GM12878 (cell line): ENCODE data around the gene PTGES2. TPM values are rescaled to one million over a fixed set of nuclear protein-coding genes. Genes with fewer than 3 reads are reported as not detected.

Source experiments
- ATAC-seq: fragments of 200-7000 bp; cut with Tn5 transposase; 3 replicates; pipeline ENCODE4 v1.9.1; 2020; ENCODE audit warnings: mild to moderate bottlenecking, moderate library complexity
- BruUV-seq: library from RNA; stranded (reverse); fragments of 400-500 nt; replicated peaks from 2 replicates; lab custom pipeline; 2021; lab: Mats Ljungman, UMichigan
- CTCF ChIA-PET: fragments of 300-600 bp; sonication (Branson Sonifier 250); formaldehyde crosslinking; extraction: SDS; loops from one replicate; lab custom pipeline; 2021; ENCODE audit warnings: inconsistent platforms; lab: Yijun Ruan, JAX
- POLR2A ChIA-PET: fragments of 350-600 bp; formaldehyde crosslinking; extraction: SDS; loops from one replicate; lab custom pipeline; 2021; ENCODE audit warnings: inconsistent platforms; lab: Charles Lee
- RAD21 ChIA-PET: fragments of 300-600 bp; sonication (Branson Sonifier 250); formaldehyde crosslinking; loops from one replicate; lab custom pipeline; 2023; ENCODE audit warnings: antibody characterized with exemption; ENCODE audit not compliant: unreplicated experiment; lab: Charles Lee
- SMC1A ChIA-PET: fragments of 300-600 bp; sonication (Branson Sonifier 250); formaldehyde crosslinking; loops from one replicate; lab custom pipeline; 2023; ENCODE audit not compliant: unreplicated experiment, uncharacterized antibody; lab: Charles Lee
- DNase-seq: peaks from one replicate; pipeline ENCODE4 v3.0.0-alpha.2; 2011; ENCODE audit warnings: low read depth, low spot score
- FAIRE-seq: peaks from 3 replicates; lab custom pipeline; 2011; peaks lifted over from hg19 to GRCh38; lab: Jason Lieb, UNC
- H2AFZ ChIP-seq: 2 replicates; pipeline ENCODE4 v1.6.0; 2011; ENCODE audit warnings: low read depth, low read length, control low read depth; ENCODE audit not compliant: control insufficient read depth
- H3K27ac ChIP-seq: 2 replicates; pipeline ENCODE4 v1.5.1; 2011; ENCODE audit warnings: control low read depth; ENCODE audit not compliant: control insufficient read depth, insufficient read depth
- H3K27me3 ChIP-seq, 2 experiments: replicated peaks in 1 of 2; 2 replicates each; pipeline versions ENCODE4 v1.6.0 to v1.6.1; 2011; ENCODE audit warnings: low read length in 1 of 2; ENCODE audit not compliant: control insufficient read depth in 2 of 2, insufficient read depth in 2 of 2
- H3K36me3 ChIP-seq, 2 experiments: 2 replicates each; pipeline ENCODE4 v1.5.1; 2011; ENCODE audit warnings: low read length in 1 of 2; ENCODE audit not compliant: control insufficient read depth in 2 of 2, insufficient read depth in 2 of 2
- H3K4me1 ChIP-seq: 2 replicates; pipeline ENCODE4 v1.6.1; 2011; ENCODE audit warnings: mild to moderate bottlenecking, low read length, moderate library complexity, mixed read lengths; ENCODE audit not compliant: control insufficient read depth, insufficient read depth
- H3K4me2 ChIP-seq: 2 replicates; pipeline ENCODE4 v1.6.0; 2011; ENCODE audit warnings: control low read depth; ENCODE audit not compliant: control insufficient read depth, insufficient read depth
- H3K4me3 ChIP-seq: fragments of 200-600 bp; sonication (generic); 2 replicates; pipeline ENCODE4 v1.5.1; 2016
- H3K79me2 ChIP-seq: 2 replicates; pipeline ENCODE4 v1.6.0; 2011; ENCODE audit warnings: low read length; ENCODE audit not compliant: control insufficient read depth, insufficient read depth
- H3K9ac ChIP-seq: 2 replicates; pipeline ENCODE4 v1.8.0; 2011; ENCODE audit warnings: low read length, control low read depth, mixed read lengths; ENCODE audit not compliant: control insufficient read depth, insufficient read depth
- H3K9me3 ChIP-seq: replicated peaks from 3 replicates; pipeline ENCODE4 v1.5.1; 2011; ENCODE audit warnings: mild to moderate bottlenecking, low read length; ENCODE audit not compliant: control insufficient read depth, insufficient read depth
- H4K20me1 ChIP-seq: 2 replicates; pipeline ENCODE4 v1.6.0; 2011; ENCODE audit not compliant: control insufficient read depth, insufficient read depth
- IRF4 ChIP-seq: IDR thresholded peaks from 2 replicates; pipeline ENCODE4 v1.6.1; 2011; ENCODE audit warnings: low read depth, low read length
- MTA2 ChIP-seq: fragments of 450-650 bp; IDR thresholded peaks from 2 replicates; pipeline ENCODE4 v1.6.1; 2016; ENCODE audit warnings: low read depth, mild to moderate bottlenecking, moderate library complexity
- POLR2A ChIP-seq: IDR thresholded peaks from 2 replicates; pipeline ENCODE4 v1.6.1; 2011; ENCODE audit warnings: low read depth, mild to moderate bottlenecking, low read length
- RUNX3 ChIP-seq: IDR thresholded peaks from 2 replicates; pipeline ENCODE4 v1.6.1; 2012; ENCODE audit warnings: low read length, inconsistent platforms
- SMARCA5 ChIP-seq: fragments of 450-650 bp; IDR thresholded peaks from 2 replicates; pipeline ENCODE4 v1.6.1; 2017; ENCODE audit warnings: mild to moderate bottlenecking
- ZZZ3 ChIP-seq: IDR thresholded peaks from 2 replicates; pipeline ENCODE4 v1.6.1; 2011; ENCODE audit warnings: low read depth; ENCODE audit not compliant: control insufficient read depth, insufficient read length
- WGBS: methylation state at CpG from one replicate; pipeline ENCODE4 v1.1.6; 2016; ENCODE audit warnings: low lambda C conversion rate; ENCODE audit not compliant: insufficient replicate concordance, insufficient coverage; ENCODE audit errors: missing lambda C conversion rate; 5-methylcytosine and 5-hydroxymethylcytosine counted together
- in situ Hi-C: fragments of 300-500 bp; cut with MboI; formaldehyde crosslinking; loops from 9 replicates; pipeline ENCODE4 v1.14.3; 2018; ENCODE audit warnings: mixed read lengths
- intact Hi-C: fragments of 100-400 bp; cut with micrococcal nuclease; formaldehyde crosslinking; loops from one replicate; pipeline ENCODE4 v1.14.2; 2022; ENCODE audit not compliant: unreplicated experiment
- polyA plus RNA-seq, 11 experiments: library from polyadenylated mRNA; depleted of rRNA in 4 of 11; unstranded in 6 of 11; stranded (reverse) in 5 of 11; fragments of >200 nt; fragmentation: Nextera tagmentation in 4 of 11; fragmentation: Illumina TruSeq in 1 of 11; extraction: Ambion mirVana in 4 of 11; extraction: Trizol in 1 of 11; gene quantifications; 1 replicate in 1 of 11; 2 replicates in 10 of 11; pipeline versions ENCODE4 v1.2.1 to v1.2.3, GENCODE V29; 2011 to 2016; ENCODE audit warnings: inconsistent platforms in 2 of 11, missing spikeins in 2 of 11, low read depth in 1 of 11
- total RNA-seq, 4 experiments: library from RNA; depleted of rRNA in 3 of 4; stranded (reverse); fragments of >200 nt in 3 of 4; fragmentation: Illumina TruSeq in 1 of 4; extraction: Trizol in 1 of 4; gene quantifications; 2 replicates each; pipeline versions ENCODE4 v1.2.1 to v1.2.3, GENCODE V29; 2013 to 2021
- TF ChIP-seq, protein P1 (sequence below): fragments of 450-650 bp; formaldehyde crosslinking; IDR thresholded peaks from 2 replicates; pipeline ENCODE4 v1.4.0; 2022; ENCODE audit warnings: mild to moderate bottlenecking, moderate library complexity

The PTGES2 gene
- total and polyA plus RNA-seq, 10 of the 15 experiments (the other 5 are each of a cell fraction or from before 2014, with no cell fraction given): 2.1 to 141 (median 99.1) TPM

DNA sequence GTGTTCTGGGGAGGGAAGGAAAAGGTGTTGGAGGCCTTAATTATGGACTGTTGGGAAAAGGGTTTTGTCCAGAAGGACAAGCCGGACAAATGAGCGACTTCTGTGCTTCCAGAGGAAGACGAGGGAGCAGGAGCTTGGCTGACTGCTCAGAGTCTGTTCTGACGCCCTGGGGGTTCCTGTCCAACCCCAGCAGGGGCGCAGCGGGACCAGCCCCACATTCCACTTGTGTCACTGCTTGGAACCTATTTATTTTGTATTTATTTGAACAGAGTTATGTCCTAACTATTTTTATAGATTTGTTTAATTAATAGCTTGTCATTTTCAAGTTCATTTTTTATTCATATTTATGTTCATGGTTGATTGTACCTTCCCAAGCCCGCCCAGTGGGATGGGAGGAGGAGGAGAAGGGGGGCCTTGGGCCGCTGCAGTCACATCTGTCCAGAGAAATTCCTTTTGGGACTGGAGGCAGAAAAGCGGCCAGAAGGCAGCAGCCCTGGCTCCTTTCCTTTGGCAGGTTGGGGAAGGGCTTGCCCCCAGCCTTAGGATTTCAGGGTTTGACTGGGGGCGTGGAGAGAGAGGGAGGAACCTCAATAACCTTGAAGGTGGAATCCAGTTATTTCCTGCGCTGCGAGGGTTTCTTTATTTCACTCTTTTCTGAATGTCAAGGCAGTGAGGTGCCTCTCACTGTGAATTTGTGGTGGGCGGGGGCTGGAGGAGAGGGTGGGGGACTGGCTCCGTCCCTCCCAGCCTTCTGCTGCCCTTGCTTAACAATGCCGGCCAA, 19.1 kb downstream of the PTGES2 start (continued):
- TF ChIP-seq, protein P1, sequence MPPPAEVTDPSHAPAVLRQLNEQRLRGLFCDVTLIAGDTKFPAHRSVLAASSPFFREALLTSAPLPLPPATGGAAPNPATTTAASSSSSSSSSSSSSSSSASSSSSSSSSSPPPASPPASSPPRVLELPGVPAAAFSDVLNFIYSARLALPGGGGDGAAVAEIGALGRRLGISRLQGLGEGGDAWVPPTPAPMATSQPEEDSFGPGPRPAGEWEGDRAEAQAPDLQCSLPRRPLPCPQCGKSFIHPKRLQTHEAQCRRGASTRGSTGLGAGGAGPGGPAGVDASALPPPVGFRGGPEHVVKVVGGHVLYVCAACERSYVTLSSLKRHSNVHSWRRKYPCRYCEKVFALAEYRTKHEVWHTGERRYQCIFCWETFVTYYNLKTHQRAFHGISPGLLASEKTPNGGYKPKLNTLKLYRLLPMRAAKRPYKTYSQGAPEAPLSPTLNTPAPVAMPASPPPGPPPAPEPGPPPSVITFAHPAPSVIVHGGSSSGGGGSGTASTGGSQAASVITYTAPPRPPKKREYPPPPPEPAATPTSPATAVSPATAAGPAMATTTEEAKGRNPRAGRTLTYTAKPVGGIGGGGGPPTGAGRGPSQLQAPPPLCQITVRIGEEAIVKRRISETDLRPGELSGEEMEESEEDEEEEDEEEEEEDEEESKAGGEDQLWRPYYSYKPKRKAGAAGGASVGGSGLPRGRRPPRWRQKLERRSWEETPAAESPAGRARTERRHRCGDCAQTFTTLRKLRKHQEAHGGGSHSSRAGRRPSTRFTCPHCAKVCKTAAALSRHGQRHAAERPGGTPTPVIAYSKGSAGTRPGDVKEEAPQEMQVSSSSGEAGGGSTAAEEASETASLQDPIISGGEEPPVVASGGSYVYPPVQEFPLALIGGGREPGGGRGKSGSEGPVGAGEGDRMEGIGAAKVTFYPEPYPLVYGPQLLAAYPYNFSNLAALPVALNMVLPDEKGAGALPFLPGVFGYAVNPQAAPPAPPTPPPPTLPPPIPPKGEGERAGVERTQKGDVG (CRISPR knock-in tag): no peak
- TF ChIP-seq ZZZ3: no peak
- TF ChIP-seq IRF4: no peak
- TF ChIP-seq SMARCA5: no peak
- TF ChIP-seq RUNX3: no peak
- TF ChIP-seq, all 136 proteins: peak for 0

DNA sequence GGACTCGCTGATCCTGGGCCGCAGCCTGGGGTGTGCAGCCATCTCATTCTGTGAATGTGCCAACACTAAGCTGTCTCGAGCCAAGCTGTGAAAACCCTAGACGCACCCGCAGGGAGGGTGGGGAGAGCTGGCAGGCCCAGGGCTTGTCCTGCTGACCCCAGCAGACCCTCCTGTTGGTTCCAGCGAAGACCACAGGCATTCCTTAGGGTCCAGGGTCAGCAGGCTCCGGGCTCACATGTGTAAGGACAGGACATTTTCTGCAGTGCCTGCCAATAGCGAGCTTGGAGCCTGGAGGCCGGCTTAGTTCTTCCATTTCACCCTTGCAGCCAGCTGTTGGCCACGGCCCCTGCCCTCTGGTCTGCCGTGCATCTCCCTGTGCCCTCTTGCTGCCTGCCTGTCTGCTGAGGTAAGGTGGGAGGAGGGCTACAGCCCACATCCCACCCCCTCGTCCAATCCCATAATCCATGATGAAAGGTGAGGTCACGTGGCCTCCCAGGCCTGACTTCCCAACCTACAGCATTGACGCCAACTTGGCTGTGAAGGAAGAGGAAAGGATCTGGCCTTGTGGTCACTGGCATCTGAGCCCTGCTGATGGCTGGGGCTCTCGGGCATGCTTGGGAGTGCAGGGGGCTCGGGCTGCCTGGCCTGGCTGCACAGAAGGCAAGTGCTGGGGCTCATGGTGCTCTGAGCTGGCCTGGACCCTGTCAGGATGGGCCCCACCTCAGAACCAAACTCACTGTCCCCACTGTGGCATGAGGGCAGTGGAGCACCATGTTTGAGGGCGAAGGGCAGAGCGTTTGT, 19.9 kb downstream of the PTGES2 start:
- ChIA-PET RAD21 (no interaction called here), POLR2A (no interaction called here), CTCF (interaction anchor here (1.0 kb wide), 1 partner anchor 18 kb away, joined by 3 read pairs; no protein-coding TSS in a partner anchor), SMC1A (no interaction called here)
- Histone ChIP-seq H4K20me1 (no peaks in the 10 kb centered on the region), H3K4me1 (no peaks in the 10 kb centered on the region), H3K27ac (no peak overlapping the region), H3K27me3 (no peaks in the 10 kb centered on the region), H3K4me2 (no peak overlapping the region), H2AFZ (no peak overlapping the region), H3K36me3 (peaks cover 13 to 41% of the 10 kb centered on the region in 2 experiments), H3K9ac (no peak overlapping the region), H3K4me3 (no peak overlapping the region), H3K79me2 (no peaks in the 10 kb centered on the region), H3K9me3 (no peaks in the 10 kb centered on the region)
- no peak for FAIRE-seq
- TF ChIP-seq POLR2A: peak; percentile 48; the same call in 1 of the 2 replicates
- TF ChIP-seq MTA2: no peak
- BruUV-seq: no TSS peak
- intact Hi-C loops (no loop called here), in situ Hi-C loops (no loop called here)
- ATAC-seq: no peak
- DNase-seq: no peak
- 87% methylated on average over 18 of the region's 18 CpGs for WGBS
